ENCODE results near the gene SORCS2. TPM values are rescaled to one million over a fixed set of nuclear protein-coding genes. Genes with fewer than 3 reads are reported as not detected.

Gene SORCS2
- total and polyA plus RNA-seq, 2 of the 8 experiments (the other 6 are each of a cell fraction or from before 2014, with no cell fraction given): 0.36 to 1.8 TPM

- H2BK20ac ChIP-seq (ENCODE audit: low read length): no peak overlapping the region
- CTCF ChIA-PET (ENCODE audit: partially characterized antibody): interaction anchor here (0.5 to 5.9 kb wide), 20 partner anchors 10 to 431 kb away, joined by 3 to 80 read pairs (median 4); partner anchors contain the start of gene SORCS2
- no peak overlapping the region for H3K18ac ChIP-seq (ENCODE audit: extremely low read depth, low read length)
- no peak overlapping the region for H3K27ac ChIP-seq (ENCODE audit: low read depth, low read length)
- POLR2A ChIA-PET (ENCODE audit: partially characterized antibody): no interaction called here
- H3K9me3 ChIP-seq (ENCODE audit: insufficient read depth in 2 of 2, low read depth in 1 of 2, low read length in 1 of 2): peaks cover 0 to 5% of the 10 kb centered on the region in 2 experiments; a peak in 1 of 4 replicates
- no peak overlapping the region for H2BK120ac ChIP-seq (replicated peaks; ENCODE audit: low read depth, low read length)
- no peak overlapping the region for H2AK5ac ChIP-seq (ENCODE audit: low read depth, low read length)
- H3K14ac ChIP-seq (ENCODE audit: insufficient read length): no peak overlapping the region
- no peak overlapping the region for H2AFZ ChIP-seq (ENCODE audit: low read length)
- no peak overlapping the region for H4K91ac ChIP-seq (replicated peaks; ENCODE audit: insufficient read length, low read length)
- no peaks in the 10 kb centered on the region for H3K23me2 ChIP-seq (ENCODE audit: low read depth, low read length)
- no peak overlapping the region for H2BK5ac ChIP-seq (ENCODE audit: low read depth, low read length)
- H3K79me1 ChIP-seq (ENCODE audit: low read depth, low read length): no peaks in the 10 kb centered on the region
- no peak overlapping the region for H3K9ac ChIP-seq (replicated peaks in 1 of 4; ENCODE audit: extremely low read depth in 1 of 4, low read depth in 3 of 4, low read length in 3 of 4)
- H3K27me3 ChIP-seq (replicated peaks in 1 of 4; ENCODE audit: control insufficient read depth in 3 of 4, extremely low read depth in 1 of 4, insufficient read depth in 3 of 4, low read length in 3 of 4): no peaks in the 10 kb centered on the region
- DNase-seq (ENCODE audit: low read depth in 1 of 2, low spot score in 2 of 2) (no peak), FAIRE-seq (no peak)
- no peak overlapping the region for H3K23ac ChIP-seq (ENCODE audit: insufficient read length)
- 84% methylated on average over 13 of the region's 13 CpGs; no CpG with 5 or more reads in 1 of the 2 experiments for WGBS, 2 experiments (ENCODE audit: extremely low coverage in 1 of 2, insufficient coverage in 1 of 2, insufficient read length in 1 of 2, insufficient replicate concordance in 2 of 2, low coverage in 1 of 2, low lambda C conversion rate in 2 of 2, missing lambda C conversion rate in 1 of 2)
- no peak overlapping the region for H4K5ac ChIP-seq (ENCODE audit: insufficient read length, low read depth, low read length)
- H3K4me3 ChIP-seq (ENCODE audit: extremely low read depth in 1 of 4, insufficient read depth in 2 of 4, low read depth in 3 of 4, low read length in 4 of 4): no peak overlapping the region
- no peaks in the 10 kb centered on the region for H3K79me2 ChIP-seq (ENCODE audit: control insufficient read depth in 1 of 2, insufficient read depth in 2 of 2, low read length in 2 of 2)
- H4K8ac ChIP-seq (ENCODE audit: extremely low read depth, insufficient read depth, low read length): no peak overlapping the region
- H2BK12ac ChIP-seq (ENCODE audit: low read depth, low read length): no peak overlapping the region
- H4K20me1 ChIP-seq (replicated peaks in 1 of 2; ENCODE audit: control insufficient read depth in 1 of 2, insufficient read depth in 2 of 2, low read length in 2 of 2): no peaks in the 10 kb centered on the region
- no peak overlapping the region for H3K4me2 ChIP-seq (ENCODE audit: insufficient read depth in 1 of 2, low read depth in 2 of 2, low read length in 2 of 2)
- H2BK15ac ChIP-seq (ENCODE audit: low read length): no peak overlapping the region
- no peak overlapping the region for H3K4ac ChIP-seq (replicated peaks; ENCODE audit: insufficient read length, low read depth, low read length)
- H3K36me3 ChIP-seq (ENCODE audit: control insufficient read depth in 2 of 4, insufficient read depth in 4 of 4, low read length in 3 of 4): no peaks in the 10 kb centered on the region
- no peaks in the 10 kb centered on the region for H3K4me1 ChIP-seq (replicated peaks in 1 of 4; ENCODE audit: control insufficient read depth in 3 of 4, insufficient read depth in 4 of 4, low read length in 3 of 4)
- H3K56ac ChIP-seq (replicated peaks; ENCODE audit: insufficient read length, low read depth, low read length): no peak overlapping the region
- TF ChIP-seq TCF12 (IDR thresholded peaks at IDR 0.05; ENCODE audit: low read depth, low read length) (no peak), GABPA (IDR thresholded peaks at IDR 0.05; ENCODE audit: borderline replicate concordance, insufficient read depth, low read length) (no peak), POU5F1 (IDR thresholded peaks at IDR 0.05; ENCODE audit: low read depth, low read length) (no peak), SAP30 (IDR thresholded peaks at IDR 0.05; ENCODE audit: insufficient read depth, insufficient replicate concordance, low read length) (no peak), TAF1 (IDR thresholded peaks at IDR 0.05; ENCODE audit: low read depth, low read length) (no peak), MAFK (IDR thresholded peaks at IDR 0.05; ENCODE audit: low read depth, low read length) (no peak), POLR2A (IDR thresholded peaks at IDR 0.05; ENCODE audit: control extremely low read depth in 1 of 2, low read depth in 2 of 2, low read length in 2 of 2) (no peak), HDAC6 (IDR thresholded peaks at IDR 0.05; ENCODE audit: low read depth, low read length) (no peak), ZNF274 (IDR thresholded peaks at IDR 0.05; ENCODE audit: borderline replicate concordance, extremely low read depth, low read length) (no peak), JUN (IDR thresholded peaks at IDR 0.05; ENCODE audit: low read depth, low read length) (no peak), RNF2 (IDR thresholded peaks at IDR 0.05; ENCODE audit: borderline replicate concordance, low read depth, low read length, missing control alignments, poor library complexity, severe bottlenecking) (no peak), ATF3 (IDR thresholded peaks at IDR 0.05; ENCODE audit: insufficient read depth, low read depth, low read length) (no peak), RAD21 (IDR thresholded peaks at IDR 0.05 in 1 of 2, conservative IDR thresholded peaks at IDR 0.05 in 1 of 2; ENCODE audit: low read depth in 2 of 2, low read length in 2 of 2) (no peak), TEAD4 (IDR thresholded peaks at IDR 0.05; ENCODE audit: low read depth, low read length) (no peak)
These were observed 47.5 kb downstream of the SORCS2 start for GRCh38 chr4:7239844-7240243.
